ENCODE data around the gene PKP3.

GRCh38 chr11:441043-441417, 47.0 kb downstream of the PKP3 start:
- TF ChIP-seq, protein P1, sequence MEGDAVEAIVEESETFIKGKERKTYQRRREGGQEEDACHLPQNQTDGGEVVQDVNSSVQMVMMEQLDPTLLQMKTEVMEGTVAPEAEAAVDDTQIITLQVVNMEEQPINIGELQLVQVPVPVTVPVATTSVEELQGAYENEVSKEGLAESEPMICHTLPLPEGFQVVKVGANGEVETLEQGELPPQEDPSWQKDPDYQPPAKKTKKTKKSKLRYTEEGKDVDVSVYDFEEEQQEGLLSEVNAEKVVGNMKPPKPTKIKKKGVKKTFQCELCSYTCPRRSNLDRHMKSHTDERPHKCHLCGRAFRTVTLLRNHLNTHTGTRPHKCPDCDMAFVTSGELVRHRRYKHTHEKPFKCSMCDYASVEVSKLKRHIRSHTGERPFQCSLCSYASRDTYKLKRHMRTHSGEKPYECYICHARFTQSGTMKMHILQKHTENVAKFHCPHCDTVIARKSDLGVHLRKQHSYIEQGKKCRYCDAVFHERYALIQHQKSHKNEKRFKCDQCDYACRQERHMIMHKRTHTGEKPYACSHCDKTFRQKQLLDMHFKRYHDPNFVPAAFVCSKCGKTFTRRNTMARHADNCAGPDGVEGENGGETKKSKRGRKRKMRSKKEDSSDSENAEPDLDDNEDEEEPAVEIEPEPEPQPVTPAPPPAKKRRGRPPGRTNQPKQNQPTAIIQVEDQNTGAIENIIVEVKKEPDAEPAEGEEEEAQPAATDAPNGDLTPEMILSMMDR (IDR thresholded peaks at IDR 0.05; ENCODE audit: borderline replicate concordance, extremely low read depth, low read length, poor library complexity, severe bottlenecking), result no peak
- no peak for TF ChIP-seq EZH2 (IDR thresholded peaks at IDR 0.05; ENCODE audit: borderline replicate concordance, low read depth, low read length, severe bottlenecking)

All from DND-41 (cell line).